GM04504 (cell line): ENCODE results near the gene ZNF611.
"Not testable (repeated sequence)": the region's sequence is repeated elsewhere in the genome, so short reads cannot be mapped to it uniquely, and the experiment has no call there.

Experiments used
- DNase-seq: peaks from one replicate; pipeline ENCODE4 v3.0.0-alpha.2; 2012; ENCODE audit warnings: low read depth

Gene ZNF611

GRCh38 chr19:52716522-52716921, 18.3 kb downstream of the ZNF611 start:
- DNase-seq, result no peak

- not testable (repeated sequence) for DNase-seq
Observed at GRCh38 chr19:52715902-52716301, 18.9 kb downstream of the ZNF611 start.

- not testable (repeated sequence) for DNase-seq
Observed at GRCh38 chr19:52715330-52715729, 19.5 kb downstream of the ZNF611 start.

- DNase-seq, result not testable (repeated sequence)
Observed at GRCh38 chr19:52713051-52713450, 21.8 kb downstream of the ZNF611 start.

GRCh38 chr19:52711661-52712060, 23.2 kb downstream of the ZNF611 start:
- DNase-seq, result not testable (repeated sequence)

GRCh38 chr19:52710538-52710937, 24.3 kb downstream of the ZNF611 start:
- DNase-seq, result no peak

- not testable (repeated sequence) for DNase-seq
Observed at GRCh38 chr19:52705615-52706014, 29.2 kb downstream of the ZNF611 start.

GRCh38 chr19:52703917-52704316, 30.9 kb downstream of the ZNF611 start:
- DNase-seq, result no peak

- DNase-seq, result no peak
Observed at GRCh38 chr19:52700673-52701072, 34.2 kb downstream of the ZNF611 start.

- DNase-seq, result not testable (repeated sequence)
Observed at GRCh38 chr19:52699555-52699954, 35.3 kb downstream of the ZNF611 start.

GRCh38 chr19:52695996-52696395, 38.8 kb downstream of the ZNF611 start:
- no peak for DNase-seq

- no peak for DNase-seq
Observed at GRCh38 chr19:52694921-52695320, 39.9 kb downstream of the ZNF611 start.

- DNase-seq, result not testable (repeated sequence)
Observed at GRCh38 chr19:52694281-52694680, 40.6 kb downstream of the ZNF611 start.

GRCh38 chr19:52692431-52693008, 42.3 kb downstream of the ZNF611 start:
- no peak for DNase-seq

GRCh38 chr19:52691737-52692136, 43.1 kb downstream of the ZNF611 start:
- no peak for DNase-seq

- DNase-seq, result no peak
Observed at GRCh38 chr19:52691215-52691610, 43.6 kb downstream of the ZNF611 start.

- DNase-seq, result peak; percentile 93
Observed at GRCh38 chr19:52690369-52691214, 44.3 kb downstream of the ZNF611 start.

- no peak for DNase-seq
Observed at GRCh38 chr19:52689843-52690368, 44.9 kb downstream of the ZNF611 start.

GRCh38 chr19:52688925-52689796, 45.7 kb downstream of the ZNF611 start:
- not testable (repeated sequence) for DNase-seq

- DNase-seq, result no peak
Observed at GRCh38 chr19:52688335-52688734, 46.5 kb downstream of the ZNF611 start.

GRCh38 chr19:52687684-52688083, 47.2 kb downstream of the ZNF611 start:
- DNase-seq, result no peak

- no peak for DNase-seq
Observed at GRCh38 chr19:52685811-52686210, 49.0 kb downstream of the ZNF611 start.
